Activated T-helper 1 cell treated with anti-CD3 and anti-CD28 coated beads, Interleukin-2, amount 50 U/mL, for 16 hours (primary cell): ENCODE measurements around the gene HBP1.
"Not testable (repeated sequence)": the region's sequence is repeated elsewhere in the genome, so short reads cannot be mapped to it uniquely, and the experiment has no call there.

Source experiments
- DNase-seq, 2 donors: peaks; one replicate each; pipeline ENCODE4 v3.0.0-alpha.2; 2020; ENCODE audit warnings: low read depth in 1 of 2, low spot score in 1 of 2

Gene HBP1

GRCh38 chr7:107220806-107221205 lies 52.0 kb downstream of the HBP1 start:
- DNase-seq = not testable (repeated sequence)

- no peak for DNase-seq
These were observed 55.8 kb downstream of the HBP1 start for GRCh38 chr7:107224374-107225223.

GRCh38 chr7:107228291-107228690 lies 59.5 kb downstream of the HBP1 start:
- no peak for DNase-seq

- DNase-seq = no peak
These were observed 61.5 kb downstream of the HBP1 start for GRCh38 chr7:107230334-107230733.

- DNase-seq = no peak
These were observed 63.8 kb downstream of the HBP1 start for GRCh38 chr7:107232568-107233090.

GRCh38 chr7:107233174-107233573 lies 64.4 kb downstream of the HBP1 start:
- DNase-seq = no peak

GRCh38 chr7:107233981-107234380 lies 65.2 kb downstream of the HBP1 start:
- DNase-seq = no peak

- no peak for DNase-seq
These were observed 65.6 kb downstream of the HBP1 start for GRCh38 chr7:107234436-107234835.

- no peak for DNase-seq
These were observed 68.1 kb downstream of the HBP1 start for GRCh38 chr7:107236862-107237261.

- no peak for DNase-seq
These were observed 68.6 kb downstream of the HBP1 start for GRCh38 chr7:107237451-107237850.

- no peak for DNase-seq
These were observed 73.5 kb downstream of the HBP1 start for GRCh38 chr7:107242267-107242666.

- no peak for DNase-seq
These were observed 75.8 kb downstream of the HBP1 start for GRCh38 chr7:107244613-107245012.

- not testable (repeated sequence) for DNase-seq
These were observed 78.0 kb downstream of the HBP1 start for GRCh38 chr7:107246836-107247235.

GRCh38 chr7:107248551-107249316 lies 79.9 kb downstream of the HBP1 start:
- no peak for DNase-seq

GRCh38 chr7:107251963-107252362 lies 83.2 kb downstream of the HBP1 start:
- no peak for DNase-seq
